Naive thymus-derived CD4-positive, alpha-beta T cell (primary cell): Measurements from ENCODE around the gene MMRN1. TPM values are rescaled to one million over a fixed set of nuclear protein-coding genes. Genes with fewer than 3 reads are reported as not detected.
"Not testable (repeated sequence)": the region's sequence is repeated elsewhere in the genome, so short reads cannot be mapped to it uniquely, and the experiment has no call there.

Source experiments
- ATAC-seq: fragments of 150-1000 bp; cut with Tn5 transposase; 2 replicates; pipeline ENCODE4 v1.10.0; 2021; ENCODE audit warnings: mild to moderate bottlenecking, moderate library complexity
- CTCF ChIA-PET: fragments of 350-600 bp; sonication (Branson Sonifier 250); formaldehyde crosslinking; loops from one replicate; lab custom pipeline; 2021; ENCODE audit warnings: antibody characterized with exemption; lab: Charles Lee
- POLR2A ChIA-PET: fragments of 350-600 bp; sonication (Branson Sonifier 250); formaldehyde crosslinking; loops from one replicate; lab custom pipeline; 2021; ENCODE audit warnings: antibody characterized with exemption, inconsistent platforms; lab: Charles Lee
- DNase-seq, 9 donors: peaks; one replicate each; pipeline versions ENCODE4 v3.0.0 to v3.0.0-alpha.2; 2020 to 2022; ENCODE audit warnings: mixed read lengths in 1 of 9
- H3K27ac ChIP-seq: one replicate; pipeline ENCODE4 v1.7.0; 2013; ENCODE audit warnings: mild to moderate bottlenecking, low read depth, low read length, moderate library complexity
- H3K27me3 ChIP-seq, 2 donors: one replicate each; pipeline ENCODE4 v1.7.0; 2013; ENCODE audit warnings: low read length in 2 of 2, mild to moderate bottlenecking in 2 of 2, moderate library complexity in 2 of 2; ENCODE audit not compliant: control insufficient read depth in 2 of 2, insufficient read depth in 2 of 2
- H3K36me3 ChIP-seq, 3 experiments: 1 replicate in 2 of 3; 2 replicates in 1 of 3; pipeline ENCODE4 v1.7.0; 2013; ENCODE audit warnings: low read length in 3 of 3, mild to moderate bottlenecking in 3 of 3, moderate library complexity in 1 of 3; ENCODE audit not compliant: insufficient read depth in 3 of 3, control insufficient read depth in 2 of 3
- H3K4me1 ChIP-seq, 2 donors: one replicate each; pipeline ENCODE4 v1.7.0; 2013; ENCODE audit warnings: low read length in 2 of 2, mild to moderate bottlenecking in 2 of 2, moderate library complexity in 1 of 2; ENCODE audit not compliant: control insufficient read depth in 2 of 2, insufficient read depth in 2 of 2
- H3K4me3 ChIP-seq: 2 replicates; pipeline ENCODE4 v1.7.0; 2013; ENCODE audit warnings: mild to moderate bottlenecking, low read length
- H3K9me3 ChIP-seq, 3 experiments: 1 replicate in 2 of 3; 2 replicates in 1 of 3; pipeline ENCODE4 v1.7.0; 2013; ENCODE audit warnings: low read length in 3 of 3; ENCODE audit not compliant: control insufficient read depth in 2 of 3
- H3K27ac Mint-ChIP-seq, 9 donors: one replicate each; pipeline ENCODE4 v1.8.0; 2020 to 2022; ENCODE audit warnings: mixed read lengths in 9 of 9, mild to moderate bottlenecking in 8 of 9, moderate library complexity in 5 of 9, inconsistent platforms in 2 of 9
- H3K27me3 Mint-ChIP-seq, 5 donors: one replicate each; pipeline ENCODE4 v1.8.0; 2021 to 2022; ENCODE audit warnings: mixed read lengths in 5 of 5, mild to moderate bottlenecking in 1 of 5
- H3K36me3 Mint-ChIP-seq, 5 donors: one replicate each; pipeline ENCODE4 v1.8.0; 2020 to 2022; ENCODE audit warnings: mixed read lengths in 5 of 5, mild to moderate bottlenecking in 3 of 5, inconsistent platforms in 1 of 5
- H3K4me1 Mint-ChIP-seq, 7 donors: one replicate each; pipeline ENCODE4 v1.8.0; 2020 to 2022; ENCODE audit warnings: mixed read lengths in 7 of 7, mild to moderate bottlenecking in 3 of 7, inconsistent platforms in 1 of 7
- H3K4me3 Mint-ChIP-seq, 10 donors: one replicate each; pipeline ENCODE4 v1.8.0; 2020 to 2022; ENCODE audit warnings: mild to moderate bottlenecking in 10 of 10, mixed read lengths in 10 of 10, moderate library complexity in 6 of 10, inconsistent platforms in 2 of 10
- H3K9me3 Mint-ChIP-seq, 11 donors: one replicate each; pipeline ENCODE4 v1.8.0; 2020 to 2022; ENCODE audit warnings: mixed read lengths in 11 of 11, mild to moderate bottlenecking in 4 of 11, inconsistent platforms in 1 of 11, moderate library complexity in 1 of 11
- intact Hi-C, 2 donors: fragments of 100-400 bp; cut with micrococcal nuclease; formaldehyde crosslinking; loops; one replicate each; pipeline ENCODE4 v1.15.1; 2023
- polyA plus RNA-seq, 2 donors: library from polyadenylated mRNA; unstranded; fragments of 300-500 nt; fragmentation: Illumina TruSeq; gene quantifications; one replicate each; pipeline ENCODE4 v1.2.3, GENCODE V29; 2021
- total RNA-seq, 6 experiments: library from RNA in 5 of 6; stranded (reverse) in 5 of 6; gene quantifications; 1 replicate in 5 of 6; 2 replicates in 1 of 6; pipeline ENCODE4 v1.2.3 and lab custom pipeline; 2021 to 2026

The MMRN1 gene
- total and polyA plus RNA-seq, 7 experiments from 2014 or later = 0.16 to 2.2 (median 0.73) TPM

GRCh38 chr4:89897867-89898266 lies 3.2 kb downstream of the MMRN1 start:
- H3K27ac ChIP-seq = no peak overlapping the region
- no peak for ATAC-seq
- POLR2A ChIA-PET = no interaction called here
- CTCF ChIA-PET = interaction anchor here (0.7 to 1.0 kb wide), 2 partner anchors 257 to 739 kb away, joined by 3 to 4 read pairs; no protein-coding TSS in a partner anchor
- Mint-ChIP-seq H3K36me3 (peaks cover 0 to 2% (median 0%) of the 10 kb centered on the region in 5 donors), H3K9me3 (no peaks in the 10 kb centered on the region), H3K27me3 (peaks cover 0 to 2% (median 0%) of the 10 kb centered on the region in 5 donors), H3K4me1 (peaks cover 11 to 38% (median 26%) of the 10 kb centered on the region in 7 donors), H3K4me3 (peak overlapping the region in 1 of 10 donors; percentile 40), H3K27ac (no peak overlapping the region)
- peaks cover 12 to 19% of the 10 kb centered on the region in 2 donors for H3K4me1 ChIP-seq
- no peak overlapping the region for H3K4me3 ChIP-seq
- H3K9me3 ChIP-seq = no peaks in the 10 kb centered on the region
- no peaks in the 10 kb centered on the region for H3K36me3 ChIP-seq
- intact Hi-C loops = loop anchor here in 1 of 2 donors (5.0 kb wide), 1 partner anchor 61 kb away; the partner anchor contains the start of gene SNCA
- H3K27me3 ChIP-seq = no peaks in the 10 kb centered on the region
- no peak for DNase-seq

- DNase-seq (peak in 1 of 9 donors; percentile 9), ATAC-seq (no peak)
- Mint-ChIP-seq H3K27ac (no peak overlapping the region), H3K4me3 (peak overlapping the region in 1 of 10 donors; percentile 40), H3K4me1 (peaks cover 9 to 34% (median 23%) of the 10 kb centered on the region in 7 donors), H3K27me3 (no peaks in the 10 kb centered on the region), H3K9me3 (no peaks in the 10 kb centered on the region), H3K36me3 (no peaks in the 10 kb centered on the region)
- intact Hi-C loops = loop anchor here in 1 of 2 donors (5.0 kb wide), 1 partner anchor 61 kb away; the partner anchor contains the start of gene SNCA
- Histone ChIP-seq H3K4me1 (peaks cover 12 to 19% of the 10 kb centered on the region in 2 donors), H3K4me3 (no peak overlapping the region), H3K27ac (no peak overlapping the region), H3K36me3 (no peaks in the 10 kb centered on the region), H3K27me3 (no peaks in the 10 kb centered on the region), H3K9me3 (no peaks in the 10 kb centered on the region)
- ChIA-PET POLR2A (no interaction called here), CTCF (interaction anchor here (0.7 to 1.3 kb wide), 3 partner anchors 241 to 740 kb away, joined by 3 to 4 read pairs (median 3); no protein-coding TSS in a partner anchor)
Measured at GRCh38 chr4:89898304-89898716, 3.7 kb downstream of the MMRN1 start.

- Mint-ChIP-seq H3K9me3 (no peaks in the 10 kb centered on the region), H3K27me3 (peaks cover 0 to 4% (median 0%) of the 10 kb centered on the region in 5 donors), H3K36me3 (no peaks in the 10 kb centered on the region), H3K4me1 (peaks cover 9 to 28% (median 19%) of the 10 kb centered on the region in 7 donors), H3K27ac (no peak overlapping the region), H3K4me3 (no peak overlapping the region)
- Histone ChIP-seq H3K4me3 (no peak overlapping the region), H3K4me1 (peaks cover 11 to 15% of the 10 kb centered on the region in 2 donors), H3K27me3 (no peaks in the 10 kb centered on the region), H3K27ac (no peak overlapping the region), H3K36me3 (no peaks in the 10 kb centered on the region), H3K9me3 (no peaks in the 10 kb centered on the region)
- DNase-seq (no peak), ATAC-seq (no peak)
- POLR2A ChIA-PET = no interaction called here
- CTCF ChIA-PET = interaction anchor here (1.3 kb wide), 1 partner anchor 242 kb away, joined by 3 read pairs; no protein-coding TSS in a partner anchor
- intact Hi-C loops = loop anchor here in 1 of 2 donors (5.0 kb wide), 1 partner anchor 62 kb away; the partner anchor contains the start of gene SNCA
Measured at GRCh38 chr4:89899152-89899551, 4.5 kb downstream of the MMRN1 start.

GRCh38 chr4:89899854-89900253 lies 5.2 kb downstream of the MMRN1 start:
- DNase-seq (no peak), ATAC-seq (no peak)
- Mint-ChIP-seq H3K4me1 (peaks cover 5 to 21% (median 12%) of the 10 kb centered on the region in 7 donors), H3K27ac (no peak overlapping the region), H3K4me3 (no peak overlapping the region), H3K36me3 (no peaks in the 10 kb centered on the region), H3K9me3 (no peaks in the 10 kb centered on the region), H3K27me3 (peaks cover 0 to 7% (median 0%) of the 10 kb centered on the region in 5 donors)
- CTCF ChIA-PET = no interaction called here
- Histone ChIP-seq H3K4me1 (peaks cover 4 to 11% of the 10 kb centered on the region in 2 donors), H3K36me3 (no peaks in the 10 kb centered on the region), H3K9me3 (no peaks in the 10 kb centered on the region), H3K4me3 (no peak overlapping the region), H3K27me3 (no peaks in the 10 kb centered on the region), H3K27ac (no peak overlapping the region)
- intact Hi-C loops = loop anchor here (2.0 to 5.0 kb wide), 4 partner anchors 63 to 743 kb away; partner anchors contain the start of gene SNCA (in 1 of the 2)
- POLR2A ChIA-PET = interaction anchor here (0.8 kb wide), 1 partner anchor 239 kb away, joined by 3 read pairs; no protein-coding TSS in a partner anchor

- H3K4me3 ChIP-seq, H3K9me3 Mint-ChIP-seq, H3K36me3 ChIP-seq, H3K36me3 Mint-ChIP-seq, H3K27me3 ChIP-seq, H3K27ac ChIP-seq, H3K9me3 ChIP-seq, H3K4me1 ChIP-seq, H3K4me3 Mint-ChIP-seq, H3K27ac Mint-ChIP-seq, POLR2A ChIA-PET, H3K4me1 Mint-ChIP-seq: not testable (repeated sequence)
- DNase-seq (peak; percentile 13 to 66 (median 52)), ATAC-seq (peak; percentile 82)
- intact Hi-C loops = loop anchor here (1.0 to 5.0 kb wide), 13 partner anchors 244 to 745 kb away; no protein-coding TSS in a partner anchor
- CTCF ChIA-PET = interaction anchor here (1.6 kb wide), 1 partner anchor 463 kb away, joined by 4 read pairs; no protein-coding TSS in a partner anchor
- peaks cover 0 to 12% (median 0%) of the 10 kb centered on the region in 5 donors for H3K27me3 Mint-ChIP-seq
Measured at GRCh38 chr4:89901808-89902431, 7.3 kb downstream of the MMRN1 start.

- Histone ChIP-seq H3K27me3 (no peaks in the 10 kb centered on the region), H3K27ac (no peak overlapping the region), H3K9me3 (no peaks in the 10 kb centered on the region), H3K4me1 (no peaks in the 10 kb centered on the region), H3K36me3 (no peaks in the 10 kb centered on the region), H3K4me3 (no peak overlapping the region)
- Mint-ChIP-seq H3K4me3 (no peak overlapping the region), H3K27ac (no peak overlapping the region), H3K27me3 (peaks cover 0 to 17% (median 0%) of the 10 kb centered on the region in 5 donors), H3K9me3 (no peaks in the 10 kb centered on the region), H3K4me1 (no peaks in the 10 kb centered on the region), H3K36me3 (no peaks in the 10 kb centered on the region)
- intact Hi-C loops = loop anchor here in 1 of 2 donors (5.0 kb wide), 2 partner anchors 417 to 747 kb away; no protein-coding TSS in a partner anchor
- CTCF ChIA-PET = no interaction called here
- DNase-seq (no peak), ATAC-seq (no peak)
- POLR2A ChIA-PET = no interaction called here
Measured at GRCh38 chr4:89904524-89904923, 9.9 kb downstream of the MMRN1 start.
